Measurements from ENCODE around the gene UXS1.

DNA sequence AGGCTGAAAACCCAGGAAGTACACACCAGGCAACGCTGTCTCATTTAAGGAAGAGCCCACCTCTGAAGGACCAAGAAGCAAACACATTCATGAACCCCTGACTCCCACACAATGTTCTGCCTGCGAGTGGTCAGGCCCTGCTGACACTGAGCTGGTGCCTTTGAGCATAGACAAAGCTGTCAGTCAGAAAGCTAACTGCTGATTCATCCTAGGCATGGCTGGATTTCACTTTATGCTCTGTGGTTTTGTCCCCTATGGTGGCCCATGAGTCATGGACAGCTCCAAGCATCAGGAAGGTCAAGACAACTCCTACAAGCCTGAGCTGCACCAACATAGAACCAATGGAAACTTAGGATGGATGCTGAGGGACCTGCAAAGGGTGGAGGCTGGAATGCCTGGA is 78.9 kb downstream of the UXS1 start:
- no peak for TF ChIP-seq ZNF274 (IDR thresholded peaks at IDR 0.05; ENCODE audit: low read depth, low read length)
- TF ChIP-seq YY1 (IDR thresholded peaks at IDR 0.05; ENCODE audit: insufficient read depth, insufficient read length) = no peak

Data from NT2/D1 (cell line).